Muscle layer of colon (tissue), 2 donors: ENCODE data around the gene PPCDC.

Experiments
- H3K27ac ChIP-seq: one replicate; pipeline ENCODE4 v1.7.0; 2013; ENCODE audit warnings: low read depth, mild to moderate bottlenecking, low read length, moderate library complexity
- H3K27me3 ChIP-seq, 2 donors: one replicate each; pipeline ENCODE4 v1.7.0; 2013; ENCODE audit warnings: low read length in 2 of 2, mild to moderate bottlenecking in 2 of 2; ENCODE audit not compliant: insufficient read depth in 2 of 2, control insufficient read depth in 1 of 2
- H3K36me3 ChIP-seq: one replicate; pipeline ENCODE4 v1.7.0; 2013; ENCODE audit warnings: mild to moderate bottlenecking, low read length; ENCODE audit not compliant: insufficient read depth
- H3K4me1 ChIP-seq: one replicate; pipeline ENCODE4 v1.7.0; 2013; ENCODE audit warnings: mild to moderate bottlenecking, low read length; ENCODE audit not compliant: insufficient read depth
- H3K4me3 ChIP-seq, 2 donors: one replicate each; pipeline ENCODE4 v1.7.0; 2013; ENCODE audit warnings: low read length in 2 of 2, low read depth in 1 of 2, mild to moderate bottlenecking in 1 of 2, moderate library complexity in 1 of 2
- H3K9ac ChIP-seq: one replicate; pipeline ENCODE4 v1.7.0; 2013; ENCODE audit warnings: low read length
- H3K9me3 ChIP-seq: one replicate; pipeline ENCODE4 v1.7.0; 2013; ENCODE audit warnings: mild to moderate bottlenecking, low read length
- donor health status: abdominal sarcoma.
- donor health status: Adenocarcinoma of cecum.

Gene PPCDC

GRCh38 chr15:75031848-75032247 lies 8.5 kb downstream of the PPCDC start:
- H3K36me3 ChIP-seq = no peaks in the 10 kb centered on the region
- no peak overlapping the region for H3K4me3 ChIP-seq
- H3K9ac ChIP-seq = no peak overlapping the region
- H3K27ac ChIP-seq = no peak overlapping the region
- H3K27me3 ChIP-seq = no peaks in the 10 kb centered on the region
- H3K4me1 ChIP-seq = peaks cover 20% of the 10 kb centered on the region
- no peaks in the 10 kb centered on the region for H3K9me3 ChIP-seq

- H3K36me3 ChIP-seq = no peaks in the 10 kb centered on the region
- H3K4me3 ChIP-seq = no peak overlapping the region
- no peak overlapping the region for H3K9ac ChIP-seq
- H3K27me3 ChIP-seq = no peaks in the 10 kb centered on the region
- peaks cover 20% of the 10 kb centered on the region for H3K4me1 ChIP-seq
- H3K27ac ChIP-seq = no peak overlapping the region
- no peaks in the 10 kb centered on the region for H3K9me3 ChIP-seq
Measured at GRCh38 chr15:75032395-75032794, 9.0 kb downstream of the PPCDC start.

GRCh38 chr15:75033809-75034208 lies 10.4 kb downstream of the PPCDC start:
- Histone ChIP-seq H3K36me3 (no peaks in the 10 kb centered on the region), H3K4me3 (no peak overlapping the region), H3K9ac (no peak overlapping the region), H3K27ac (no peak overlapping the region), H3K4me1 (peaks cover 18% of the 10 kb centered on the region), H3K9me3 (no peaks in the 10 kb centered on the region), H3K27me3 (no peaks in the 10 kb centered on the region)

GRCh38 chr15:75034615-75035014 lies 11.2 kb downstream of the PPCDC start:
- no peaks in the 10 kb centered on the region for H3K36me3 ChIP-seq
- H3K27me3 ChIP-seq = no peaks in the 10 kb centered on the region
- no peak overlapping the region for H3K9ac ChIP-seq
- H3K4me3 ChIP-seq = no peak overlapping the region
- peaks cover 11% of the 10 kb centered on the region for H3K4me1 ChIP-seq
- H3K9me3 ChIP-seq = no peaks in the 10 kb centered on the region
- no peak overlapping the region for H3K27ac ChIP-seq

- no peaks in the 10 kb centered on the region for H3K4me1 ChIP-seq
- no peak overlapping the region for H3K9ac ChIP-seq
- H3K9me3 ChIP-seq = no peaks in the 10 kb centered on the region
- H3K27ac ChIP-seq = no peak overlapping the region
- no peaks in the 10 kb centered on the region for H3K36me3 ChIP-seq
- H3K27me3 ChIP-seq = no peaks in the 10 kb centered on the region
- no peak overlapping the region for H3K4me3 ChIP-seq
Measured at GRCh38 chr15:75036212-75036616, 12.8 kb downstream of the PPCDC start.

GRCh38 chr15:75037685-75038084 lies 14.3 kb downstream of the PPCDC start:
- no peaks in the 10 kb centered on the region for H3K36me3 ChIP-seq
- no peak overlapping the region for H3K9ac ChIP-seq
- no peak overlapping the region for H3K27ac ChIP-seq
- H3K4me3 ChIP-seq = no peak overlapping the region
- no peaks in the 10 kb centered on the region for H3K9me3 ChIP-seq
- H3K27me3 ChIP-seq = no peaks in the 10 kb centered on the region
- H3K4me1 ChIP-seq = peaks cover 2% of the 10 kb centered on the region

GRCh38 chr15:75038231-75038630 lies 14.8 kb downstream of the PPCDC start:
- Histone ChIP-seq H3K27me3 (no peaks in the 10 kb centered on the region), H3K4me1 (peaks cover 8% of the 10 kb centered on the region), H3K9ac (no peak overlapping the region), H3K9me3 (no peaks in the 10 kb centered on the region), H3K4me3 (no peak overlapping the region), H3K27ac (no peak overlapping the region), H3K36me3 (no peaks in the 10 kb centered on the region)

GRCh38 chr15:75042730-75043508 lies 19.5 kb downstream of the PPCDC start:
- H3K9ac ChIP-seq = no peak overlapping the region
- peaks cover 36% of the 10 kb centered on the region for H3K4me1 ChIP-seq

GRCh38 chr15:75043509-75044257 lies 20.3 kb downstream of the PPCDC start:
- Histone ChIP-seq H3K4me1 (peaks cover 37% of the 10 kb centered on the region), H3K27ac (peak overlapping the region; percentile 64), H3K9me3 (no peaks in the 10 kb centered on the region), H3K36me3 (peaks cover 3% of the 10 kb centered on the region), H3K27me3 (no peaks in the 10 kb centered on the region), H3K4me3 (peak overlapping the region; percentile 4 to 17), H3K9ac (no peak overlapping the region)

More at GRCh38 chr15:75042730-75043508, 19.5 kb downstream of the PPCDC start:
- no peaks in the 10 kb centered on the region for H3K9me3 ChIP-seq
- H3K27me3 ChIP-seq = no peaks in the 10 kb centered on the region
- H3K36me3 ChIP-seq = peaks cover 3% of the 10 kb centered on the region
- H3K27ac ChIP-seq = peak overlapping the region; percentile 64
- H3K4me3 ChIP-seq = peak overlapping the region in 1 of 2 donors; percentile 17

GRCh38 chr15:75044258-75044878 lies 21.0 kb downstream of the PPCDC start:
- H3K27ac ChIP-seq = peak overlapping the region; percentile 64
- no peaks in the 10 kb centered on the region for H3K9me3 ChIP-seq
- no peak overlapping the region for H3K9ac ChIP-seq
- H3K27me3 ChIP-seq = no peaks in the 10 kb centered on the region
- H3K4me1 ChIP-seq = peaks cover 43% of the 10 kb centered on the region
- H3K36me3 ChIP-seq = peaks cover 3% of the 10 kb centered on the region
- no peak overlapping the region for H3K4me3 ChIP-seq

GRCh38 chr15:75045332-75046015 lies 22.1 kb downstream of the PPCDC start:
- H3K4me3 ChIP-seq = no peak overlapping the region
- H3K27me3 ChIP-seq = no peaks in the 10 kb centered on the region
- H3K9ac ChIP-seq = no peak overlapping the region
- H3K36me3 ChIP-seq = peaks cover 3% of the 10 kb centered on the region
- no peak overlapping the region for H3K27ac ChIP-seq
- H3K4me1 ChIP-seq = peaks cover 52% of the 10 kb centered on the region
- no peaks in the 10 kb centered on the region for H3K9me3 ChIP-seq
